ENCODE results near the gene PKD2. TPM values are rescaled to one million over a fixed set of nuclear protein-coding genes. Genes with fewer than 3 reads are reported as not detected.

Gene PKD2
- total and polyA plus RNA-seq, 2 of the 13 experiments (the other 11 are each of a cell fraction or from before 2014, with no cell fraction given): 5.6 to 9.1 TPM

DNA sequence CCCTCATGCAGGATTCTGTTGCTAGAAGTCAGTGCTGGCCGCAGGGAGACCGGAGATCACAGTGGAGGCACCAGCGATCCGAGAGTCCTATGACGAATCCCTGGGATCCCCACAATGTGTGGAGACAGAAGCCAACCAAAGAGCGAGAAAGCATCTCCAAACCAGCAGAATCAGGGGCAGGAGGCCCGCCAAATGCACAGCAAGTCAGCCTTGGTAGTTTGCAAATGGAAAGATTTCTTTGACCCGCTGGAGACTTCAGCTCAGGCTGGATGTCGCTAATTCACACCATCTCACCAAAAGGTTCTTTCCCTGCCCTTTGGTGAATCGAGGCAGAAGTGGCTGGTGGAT, 505 bp upstream of the PKD2 start (continued):
- TF ChIP-seq, protein P1, sequence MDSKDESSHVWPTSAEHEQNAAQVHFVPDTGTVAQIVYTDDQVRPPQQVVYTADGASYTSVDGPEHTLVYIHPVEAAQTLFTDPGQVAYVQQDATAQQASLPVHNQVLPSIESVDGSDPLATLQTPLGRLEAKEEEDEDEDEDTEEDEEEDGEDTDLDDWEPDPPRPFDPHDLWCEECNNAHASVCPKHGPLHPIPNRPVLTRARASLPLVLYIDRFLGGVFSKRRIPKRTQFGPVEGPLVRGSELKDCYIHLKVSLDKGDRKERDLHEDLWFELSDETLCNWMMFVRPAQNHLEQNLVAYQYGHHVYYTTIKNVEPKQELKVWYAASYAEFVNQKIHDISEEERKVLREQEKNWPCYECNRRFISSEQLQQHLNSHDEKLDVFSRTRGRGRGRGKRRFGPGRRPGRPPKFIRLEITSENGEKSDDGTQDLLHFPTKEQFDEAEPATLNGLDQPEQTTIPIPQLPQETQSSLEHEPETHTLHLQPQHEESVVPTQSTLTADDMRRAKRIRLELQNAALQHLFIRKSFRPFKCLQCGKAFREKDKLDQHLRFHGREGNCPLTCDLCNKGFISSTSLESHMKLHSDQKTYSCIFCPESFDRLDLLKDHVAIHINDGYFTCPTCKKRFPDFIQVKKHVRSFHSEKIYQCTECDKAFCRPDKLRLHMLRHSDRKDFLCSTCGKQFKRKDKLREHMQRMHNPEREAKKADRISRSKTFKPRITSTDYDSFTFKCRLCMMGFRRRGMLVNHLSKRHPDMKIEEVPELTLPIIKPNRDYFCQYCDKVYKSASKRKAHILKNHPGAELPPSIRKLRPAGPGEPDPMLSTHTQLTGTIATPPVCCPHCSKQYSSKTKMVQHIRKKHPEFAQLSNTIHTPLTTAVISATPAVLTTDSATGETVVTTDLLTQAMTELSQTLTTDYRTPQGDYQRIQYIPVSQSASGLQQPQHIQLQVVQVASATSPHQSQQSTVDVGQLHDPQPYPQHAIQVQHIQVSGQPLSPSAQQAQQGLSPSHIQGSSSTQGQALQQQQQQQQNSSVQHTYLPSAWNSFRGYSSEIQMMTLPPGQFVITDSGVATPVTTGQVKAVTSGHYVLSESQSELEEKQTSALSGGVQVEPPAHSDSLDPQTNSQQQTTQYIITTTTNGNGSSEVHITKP (CRISPR knock-in tag; IDR thresholded peaks at IDR 0.05; ENCODE audit: low read depth): no peak
- no peak for TF ChIP-seq MAZ (IDR thresholded peaks at IDR 0.05; ENCODE audit: borderline replicate concordance, low read depth, low read length)
- TF ChIP-seq MAZ (CRISPR knock-in tag; IDR thresholded peaks at IDR 0.05; ENCODE audit: low read depth): no peak
- TF ChIP-seq EEA1 (CRISPR knock-in tag; IDR thresholded peaks at IDR 0.05; ENCODE audit: borderline replicate concordance): no peak
- TF ChIP-seq ZNF572 (CRISPR knock-in tag; IDR thresholded peaks at IDR 0.05): no peak
- TF ChIP-seq, protein P2, sequence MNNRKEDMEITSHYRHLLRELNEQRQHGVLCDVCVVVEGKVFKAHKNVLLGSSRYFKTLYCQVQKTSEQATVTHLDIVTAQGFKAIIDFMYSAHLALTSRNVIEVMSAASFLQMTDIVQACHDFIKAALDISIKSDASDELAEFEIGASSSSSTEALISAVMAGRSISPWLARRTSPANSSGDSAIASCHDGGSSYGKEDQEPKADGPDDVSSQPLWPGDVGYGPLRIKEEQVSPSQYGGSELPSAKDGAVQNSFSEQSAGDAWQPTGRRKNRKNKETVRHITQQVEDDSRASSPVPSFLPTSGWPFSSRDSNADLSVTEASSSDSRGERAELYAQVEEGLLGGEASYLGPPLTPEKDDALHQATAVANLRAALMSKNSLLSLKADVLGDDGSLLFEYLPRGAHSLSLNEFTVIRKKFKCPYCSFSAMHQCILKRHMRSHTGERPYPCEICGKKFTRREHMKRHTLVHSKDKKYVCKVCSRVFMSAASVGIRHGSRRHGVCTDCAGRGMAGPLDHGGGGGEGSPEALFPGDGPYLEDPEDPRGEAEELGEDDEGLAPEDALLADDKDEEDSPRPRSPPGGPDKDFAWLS (CRISPR knock-in tag; IDR thresholded peaks at IDR 0.05; ENCODE audit: borderline replicate concordance): no peak
- TF ChIP-seq RFX1 (IDR thresholded peaks at IDR 0.05): no peak
- 0 out of 2 replicates have a peak, but pooled peaks have one; percentile 19 for TF ChIP-seq ZNF350 (CRISPR knock-in tag; IDR thresholded peaks at IDR 0.05; ENCODE audit: borderline replicate concordance, low read depth)
- TF ChIP-seq PITX1 (CRISPR knock-in tag; IDR thresholded peaks at IDR 0.05): no peak
- TF ChIP-seq ZNF512B (CRISPR knock-in tag; IDR thresholded peaks at IDR 0.05; ENCODE audit: borderline replicate concordance): 0 out of 2 replicates have a peak, but pooled peaks have one; percentile 40
- TF ChIP-seq AHR (CRISPR knock-in tag; IDR thresholded peaks at IDR 0.05): no peak
- no peak for TF ChIP-seq ZNF709 (CRISPR knock-in tag; IDR thresholded peaks at IDR 0.05)
- TF ChIP-seq SMYD3 (CRISPR knock-in tag; IDR thresholded peaks at IDR 0.05): no peak
- TF ChIP-seq ZNF205 (CRISPR knock-in tag; IDR thresholded peaks at IDR 0.05): no peak

Data from HepG2 (cell line).